GM19455 (cell line): Measurements from ENCODE around the gene CTPS2.
"Not testable (repeated sequence)": the region's sequence is repeated elsewhere in the genome, so short reads cannot be mapped to it uniquely, and the experiment has no call there.

Source experiments
- ATAC-seq: cut with Tn5 transposase; IDR thresholded peaks from one replicate; pipeline ENCODE4 v1.9.1; 2021; ENCODE audit not compliant: unreplicated experiment

Gene CTPS2

GRCh38 chrX:16575388-16575787 is 137.1 kb downstream of the CTPS2 start:
- ATAC-seq, result not testable (repeated sequence)

- no peak for ATAC-seq
These were observed 138.7 kb downstream of the CTPS2 start for GRCh38 chrX:16573781-16574180.

GRCh38 chrX:16567681-16568080 is 144.8 kb downstream of the CTPS2 start:
- ATAC-seq, result no peak

GRCh38 chrX:16566571-16566970 is 145.9 kb downstream of the CTPS2 start:
- no peak for ATAC-seq

- no peak for ATAC-seq
These were observed 152.3 kb downstream of the CTPS2 start for GRCh38 chrX:16560173-16560572.

- ATAC-seq, result no peak
These were observed 153.3 kb downstream of the CTPS2 start for GRCh38 chrX:16559206-16559619.

GRCh38 chrX:16558489-16558888 is 154.0 kb downstream of the CTPS2 start:
- ATAC-seq, result no peak

GRCh38 chrX:16552546-16552945 is 159.9 kb downstream of the CTPS2 start:
- no peak for ATAC-seq

GRCh38 chrX:16547644-16548043 is 164.8 kb downstream of the CTPS2 start:
- ATAC-seq, result no peak

- ATAC-seq, result no peak
These were observed 167.5 kb downstream of the CTPS2 start for GRCh38 chrX:16544969-16545368.
